GM18520 (cell line): ENCODE measurements around the gene AGO3.
"Not testable (repeated sequence)": the region's sequence is repeated elsewhere in the genome, so short reads cannot be mapped to it uniquely, and the experiment has no call there.

Experiments used
- ATAC-seq: cut with Tn5 transposase; IDR thresholded peaks from one replicate; pipeline ENCODE4 v1.9.1; 2021; ENCODE audit not compliant: unreplicated experiment

The AGO3 gene

GRCh38 chr1:35924838-35925237, 6.1 kb upstream of the AGO3 start:
- ATAC-seq = no peak

- ATAC-seq = no peak
Observed at GRCh38 chr1:35925741-35926140, 5.2 kb upstream of the AGO3 start.

- no peak for ATAC-seq
Observed at GRCh38 chr1:35927472-35927871, 3.4 kb upstream of the AGO3 start.

GRCh38 chr1:35929730-35930592, 944 bp upstream of the AGO3 start:
- ATAC-seq = no peak

GRCh38 chr1:35931446-35932157, 697 bp downstream of the AGO3 start:
- no peak for ATAC-seq

GRCh38 chr1:35932158-35932636, 1.3 kb downstream of the AGO3 start:
- no peak for ATAC-seq

- ATAC-seq = no peak
Observed at GRCh38 chr1:35932941-35933340, 2.0 kb downstream of the AGO3 start.

- ATAC-seq = no peak
Observed at GRCh38 chr1:35935442-35936388, 4.8 kb downstream of the AGO3 start.

- no peak for ATAC-seq
Observed at GRCh38 chr1:35936838-35937237, 5.9 kb downstream of the AGO3 start.

- no peak for ATAC-seq
Observed at GRCh38 chr1:35939484-35939883, 8.6 kb downstream of the AGO3 start.

- ATAC-seq = no peak
Observed at GRCh38 chr1:35945327-35945726, 14.4 kb downstream of the AGO3 start.

GRCh38 chr1:35947547-35947946, 16.6 kb downstream of the AGO3 start:
- no peak for ATAC-seq

- ATAC-seq = no peak
Observed at GRCh38 chr1:35958558-35958957, 27.7 kb downstream of the AGO3 start.

GRCh38 chr1:35959304-35959703, 28.4 kb downstream of the AGO3 start:
- no peak for ATAC-seq

GRCh38 chr1:35962952-35963351, 32.0 kb downstream of the AGO3 start:
- no peak for ATAC-seq

GRCh38 chr1:35964277-35964676, 33.4 kb downstream of the AGO3 start:
- not testable (repeated sequence) for ATAC-seq

- no peak for ATAC-seq
Observed at GRCh38 chr1:35968396-35968795, 37.5 kb downstream of the AGO3 start.

GRCh38 chr1:35971601-35972000, 40.7 kb downstream of the AGO3 start:
- no peak for ATAC-seq

- ATAC-seq = not testable (repeated sequence)
Observed at GRCh38 chr1:35972631-35973030, 41.7 kb downstream of the AGO3 start.

GRCh38 chr1:35980090-35980489, 49.2 kb downstream of the AGO3 start:
- ATAC-seq = no peak

- no peak for ATAC-seq
Observed at GRCh38 chr1:35988237-35988636, 57.3 kb downstream of the AGO3 start.
